Gastrocnemius medialis (tissue), 4 donors: ENCODE measurements around the gene OR10H2. TPM values are rescaled to one million over a fixed set of nuclear protein-coding genes. Genes with fewer than 3 reads are reported as not detected.

Source experiments
- ATAC-seq, 2 donors: fragments of 150-250 bp; one replicate each; pipeline ENCODE4 v1.9.1; 2016
- DNase-seq, 2 donors: peaks; one replicate each; pipeline ENCODE4 v3.0.0-alpha.2; 2019
- H3K27ac ChIP-seq, 4 donors: fragments of 200-600 bp; sonication (generic); 1 replicate in 1 of 4; 2 replicates in 3 of 4; pipeline ENCODE4 v1.5.1; 2016 to 2018; ENCODE audit warnings: mild to moderate bottlenecking in 2 of 4, moderate library complexity in 1 of 4
- H3K27me3 ChIP-seq, 3 donors: fragments of 200-600 bp; sonication (generic) in 2 of 3; 1 replicate in 1 of 3; 2 replicates in 2 of 3; pipeline versions ENCODE4 v1.5.1 to v1.6.0; 2016 to 2019; ENCODE audit warnings: mild to moderate bottlenecking in 1 of 3, moderate library complexity in 1 of 3
- H3K36me3 ChIP-seq, 2 donors: fragments of 200-600 bp; sonication (generic) in 1 of 2; one replicate each; pipeline ENCODE4 v1.5.1; 2017 to 2018
- H3K4me1 ChIP-seq, 2 donors: fragments of 200-600 bp; sonication (generic) in 1 of 2; one replicate each; pipeline ENCODE4 v1.5.1; 2016 to 2017; ENCODE audit warnings: mild to moderate bottlenecking in 2 of 2
- H3K4me3 ChIP-seq, 4 donors: fragments of 200-600 bp; sonication (generic) in 3 of 4; 1 replicate in 1 of 4; 2 replicates in 3 of 4; pipeline ENCODE4 v1.5.1; 2016 to 2019; ENCODE audit warnings: mild to moderate bottlenecking in 2 of 4
- H3K9me3 ChIP-seq, 3 donors: fragments of 200-600 bp; sonication (generic) in 2 of 3; 1 replicate in 1 of 3; 2 replicates in 2 of 3; pipeline ENCODE4 v1.5.1; 2016 to 2019
- POLR2A ChIP-seq, 2 donors: fragments of 450-650 bp; IDR thresholded peaks; one replicate each; pipeline ENCODE4 v1.6.1; 2017; ENCODE audit warnings: antibody characterized with exemption in 2 of 2, mild to moderate bottlenecking in 2 of 2, moderate library complexity in 2 of 2
- in situ Hi-C, 4 donors: fragments of 200-750 bp; cut with MboI; loops; one replicate each; pipeline versions ENCODE4 v1.15.0 to v1.8.0; 2017; ENCODE audit warnings: low sequenced_read_pairs in 4 of 4
- intact Hi-C: fragments of 100-400 bp; cut with DNase I; formaldehyde crosslinking; loops from one replicate; pipeline ENCODE4 v1.15.1; 2023; ENCODE audit warnings: low total_unique reads
- total RNA-seq, 4 donors: library from RNA; depleted of rRNA; stranded (reverse); fragments of >200 nt; gene quantifications; one replicate each; pipeline versions ENCODE4 v1.1.0 to v1.2.3, GENCODE V29; 2016
- TF ChIP-seq, protein P1 (sequence below), 5 experiments: fragments of 450-650 bp in 3 of 5; fragments of 200-600 bp in 2 of 5; sonication (generic) in 2 of 5; IDR thresholded peaks in 4 of 5; conservative IDR thresholded peaks in 1 of 5; 1 replicate in 4 of 5; 2 replicates in 1 of 5; pipeline ENCODE4 v1.5.1; 2016 to 2019; ENCODE audit warnings: antibody characterized with exemption in 5 of 5, mild to moderate bottlenecking in 3 of 5, moderate library complexity in 3 of 5

Gene OR10H2
- total RNA-seq, 4 donors from 2014 or later, result not detected

DNA sequence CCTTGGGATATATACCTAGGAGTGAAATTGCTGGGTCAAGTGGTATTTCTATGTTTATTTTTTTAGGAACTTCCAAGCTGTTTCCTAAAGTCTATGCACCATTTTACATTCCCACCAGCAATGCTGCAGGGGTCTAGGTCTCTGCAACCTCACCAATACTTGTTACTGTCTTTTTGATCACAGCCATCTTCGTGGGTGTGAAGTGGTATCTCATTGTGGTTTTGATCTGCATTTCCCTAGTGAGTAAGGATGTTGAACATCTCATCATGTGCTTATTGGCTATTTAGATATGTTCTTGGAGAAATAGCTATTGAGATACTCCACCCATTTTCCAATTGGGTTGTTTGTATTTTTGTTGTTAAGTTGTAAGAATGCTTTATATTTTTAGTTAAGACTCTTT is 2.7 kb downstream of the OR10H2 start:
- no peaks in the 10 kb centered on the region for H3K27me3 ChIP-seq
- in situ Hi-C loops (no loop called here), intact Hi-C loops (no loop called here)
- no peaks in the 10 kb centered on the region for H3K9me3 ChIP-seq
- DNase-seq, result no peak
- no peak for ATAC-seq
- no peaks in the 10 kb centered on the region for H3K36me3 ChIP-seq
- no peaks in the 10 kb centered on the region for H3K4me1 ChIP-seq
- TF ChIP-seq, protein P1, sequence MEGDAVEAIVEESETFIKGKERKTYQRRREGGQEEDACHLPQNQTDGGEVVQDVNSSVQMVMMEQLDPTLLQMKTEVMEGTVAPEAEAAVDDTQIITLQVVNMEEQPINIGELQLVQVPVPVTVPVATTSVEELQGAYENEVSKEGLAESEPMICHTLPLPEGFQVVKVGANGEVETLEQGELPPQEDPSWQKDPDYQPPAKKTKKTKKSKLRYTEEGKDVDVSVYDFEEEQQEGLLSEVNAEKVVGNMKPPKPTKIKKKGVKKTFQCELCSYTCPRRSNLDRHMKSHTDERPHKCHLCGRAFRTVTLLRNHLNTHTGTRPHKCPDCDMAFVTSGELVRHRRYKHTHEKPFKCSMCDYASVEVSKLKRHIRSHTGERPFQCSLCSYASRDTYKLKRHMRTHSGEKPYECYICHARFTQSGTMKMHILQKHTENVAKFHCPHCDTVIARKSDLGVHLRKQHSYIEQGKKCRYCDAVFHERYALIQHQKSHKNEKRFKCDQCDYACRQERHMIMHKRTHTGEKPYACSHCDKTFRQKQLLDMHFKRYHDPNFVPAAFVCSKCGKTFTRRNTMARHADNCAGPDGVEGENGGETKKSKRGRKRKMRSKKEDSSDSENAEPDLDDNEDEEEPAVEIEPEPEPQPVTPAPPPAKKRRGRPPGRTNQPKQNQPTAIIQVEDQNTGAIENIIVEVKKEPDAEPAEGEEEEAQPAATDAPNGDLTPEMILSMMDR (IDR thresholded peaks at IDR 0.05 in 4 of 5, conservative IDR thresholded peaks at IDR 0.05 in 1 of 5), result no peak
- TF ChIP-seq POLR2A (IDR thresholded peaks at IDR 0.05), result no peak
- H3K4me3 ChIP-seq, result no peak overlapping the region
- H3K27ac ChIP-seq, result no peak overlapping the region

DNA sequence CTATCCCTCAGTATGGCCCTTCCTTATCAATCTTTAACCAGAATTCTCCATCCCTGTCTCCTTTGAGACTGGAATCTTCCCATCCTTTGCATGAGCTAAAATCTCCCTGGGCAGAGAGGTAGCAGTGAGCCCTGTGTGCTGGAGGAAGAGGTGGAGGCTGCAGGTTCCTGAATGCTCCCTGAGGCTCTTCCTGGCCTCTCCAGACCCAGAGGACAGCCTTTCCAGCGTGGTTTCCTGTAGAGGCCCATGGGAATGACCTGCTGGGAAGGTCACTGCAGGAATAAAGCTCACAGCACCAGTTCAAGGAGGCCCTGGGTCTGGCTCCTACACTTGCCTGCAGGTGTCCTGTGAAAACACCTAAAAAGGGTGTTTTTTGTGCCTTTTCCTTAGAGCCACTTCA is 4.6 kb downstream of the OR10H2 start:
- Histone ChIP-seq H3K4me1 (no peaks in the 10 kb centered on the region), H3K27ac (no peak overlapping the region), H3K36me3 (no peaks in the 10 kb centered on the region), H3K27me3 (no peaks in the 10 kb centered on the region), H3K4me3 (no peak overlapping the region), H3K9me3 (no peaks in the 10 kb centered on the region)
- TF ChIP-seq, protein P1 (IDR thresholded peaks at IDR 0.05 in 4 of 5, conservative IDR thresholded peaks at IDR 0.05 in 1 of 5), result no peak
- no peak for TF ChIP-seq POLR2A (IDR thresholded peaks at IDR 0.05)
- DNase-seq (no peak), ATAC-seq (no peak)
- intact Hi-C loops, result loop anchor here (1.0 kb wide), 1 partner anchor 31 kb away; no protein-coding TSS in a partner anchor
- in situ Hi-C loops, result no loop called here

DNA sequence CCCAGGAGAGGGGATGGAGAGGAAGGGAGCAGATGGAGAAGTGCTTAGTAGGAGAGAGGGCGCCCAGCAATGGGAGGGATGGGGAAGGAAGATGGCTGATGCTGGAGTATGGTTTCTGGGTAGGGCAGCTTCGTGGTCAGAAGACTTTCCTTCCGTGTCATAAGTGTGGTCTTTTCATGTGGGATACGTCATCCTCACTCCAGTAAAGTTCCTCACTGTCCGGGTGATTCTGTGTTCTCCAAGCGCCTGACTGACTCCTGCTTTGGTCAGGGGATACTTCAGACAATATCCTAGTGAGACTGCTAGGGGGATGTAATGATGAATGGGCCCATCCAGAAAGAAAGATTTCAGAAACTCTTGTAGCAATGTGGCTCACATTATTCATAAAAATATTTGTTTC is 6.1 kb downstream of the OR10H2 start:
- Histone ChIP-seq H3K4me1 (no peaks in the 10 kb centered on the region), H3K27me3 (no peaks in the 10 kb centered on the region), H3K36me3 (no peaks in the 10 kb centered on the region), H3K27ac (no peak overlapping the region), H3K9me3 (peaks cover 0 to 5% (median 0%) of the 10 kb centered on the region in 3 donors), H3K4me3 (no peak overlapping the region)
- no peak for ATAC-seq
- in situ Hi-C loops, result no loop called here
- no peak for DNase-seq
- TF ChIP-seq, protein P1 (IDR thresholded peaks at IDR 0.05 in 4 of 5, conservative IDR thresholded peaks at IDR 0.05 in 1 of 5), result no peak
- no peak for TF ChIP-seq POLR2A (IDR thresholded peaks at IDR 0.05)
- intact Hi-C loops, result no loop called here

DNA sequence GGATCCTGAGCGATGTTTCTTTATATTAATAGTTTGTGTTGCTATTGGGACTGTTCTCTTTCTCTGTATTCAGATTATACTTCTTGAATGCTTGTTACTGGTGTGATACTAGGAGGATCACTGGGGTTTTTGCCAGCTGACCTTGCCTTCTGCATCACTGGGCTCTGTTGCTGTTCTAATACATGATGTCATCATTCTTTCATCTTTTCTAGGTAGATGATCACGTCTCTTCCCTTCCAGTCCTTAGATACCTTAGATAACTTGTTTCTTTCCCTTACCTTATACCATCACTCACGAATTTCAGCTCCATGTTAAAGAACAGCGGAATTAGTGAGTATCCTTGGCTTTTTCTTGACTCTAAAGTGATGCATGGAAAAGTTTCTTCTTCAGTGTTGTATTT is 9.9 kb downstream of the OR10H2 start, which contains the start of gene OR10H3:
Gene OR10H3, plus strand, starts transcription at position 264 of the 400 bp plus-strand sequence. CDS start 3,408 bp downstream, outside the sequence.
- no peak within 1 kb of the TSS for H3K4me3 ChIP-seq
- H3K27ac ChIP-seq, result no peak within 1 kb of the TSS
- ATAC-seq (no peak), DNase-seq (no peak)
- intact Hi-C loops (no loop called here), in situ Hi-C loops (no loop called here)
- TF ChIP-seq, protein P1 (IDR thresholded peaks at IDR 0.05 in 4 of 5, conservative IDR thresholded peaks at IDR 0.05 in 1 of 5), result no peak
- no peak for TF ChIP-seq POLR2A (IDR thresholded peaks at IDR 0.05)
- H3K36me3 ChIP-seq, result no peaks in the 10 kb centered on the region
- no peaks in the 10 kb centered on the region for H3K27me3 ChIP-seq
- peaks cover 0 to 9% (median 0%) of the 10 kb centered on the region in 3 donors for H3K9me3 ChIP-seq
- no peaks in the 10 kb centered on the region for H3K4me1 ChIP-seq

DNA sequence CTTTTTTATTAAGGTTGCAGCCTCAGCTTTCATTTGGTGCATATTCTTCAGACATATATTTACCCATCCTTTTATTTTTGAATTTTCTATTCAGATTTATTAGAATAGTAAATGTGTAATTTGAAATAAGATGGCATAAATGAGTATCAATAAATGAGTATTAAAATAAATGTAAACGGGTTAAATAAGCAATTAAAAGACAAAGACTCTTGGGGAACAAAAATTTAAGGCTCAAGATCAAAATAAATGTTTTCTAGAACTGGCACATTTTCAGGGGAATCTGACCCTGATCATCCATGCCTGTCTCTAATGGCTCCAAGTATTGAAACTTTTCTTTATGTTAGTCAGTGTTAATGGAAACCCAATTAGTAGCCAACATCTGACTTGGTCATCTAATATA is 13.0 kb downstream of the OR10H2 start:
- no peak for DNase-seq
- Histone ChIP-seq H3K36me3 (no peaks in the 10 kb centered on the region), H3K4me3 (no peak overlapping the region), H3K4me1 (no peaks in the 10 kb centered on the region), H3K9me3 (peaks cover 0 to 9% (median 0%) of the 10 kb centered on the region in 3 donors), H3K27me3 (no peaks in the 10 kb centered on the region), H3K27ac (no peak overlapping the region)
- intact Hi-C loops (no loop called here), in situ Hi-C loops (no loop called here)
- ATAC-seq, result no peak
- TF ChIP-seq, protein P1 (IDR thresholded peaks at IDR 0.05 in 4 of 5, conservative IDR thresholded peaks at IDR 0.05 in 1 of 5), result no peak
- TF ChIP-seq POLR2A (IDR thresholded peaks at IDR 0.05), result no peak
